SH-SY5Y (cell line): ENCODE measurements around the gene CCNB2.

Source experiments
- GATA2 ChIP-seq: IDR thresholded peaks from 2 replicates; pipeline ENCODE4 v1.6.1; 2011; ENCODE audit warnings: mild to moderate bottlenecking, low read depth, low read length
- GATA3 ChIP-seq: IDR thresholded peaks from 2 replicates; pipeline ENCODE4 v1.6.1; 2011; ENCODE audit warnings: low read depth, mild to moderate bottlenecking, low read length, moderate library complexity

- TF ChIP-seq GATA2 (no peak), GATA3 (no peak)
Observed at GRCh38 chr15:59171067-59171397, 66.1 kb downstream of the CCNB2 start.
